Medulla oblongata (tissue), 1 donor: Measurements from ENCODE around the gene MYO15B.

Experiments
- DNase-seq: peaks from one replicate; pipeline ENCODE4 v3.0.0-alpha.2; 2015; ENCODE audit errors: extremely low spot score

Gene MYO15B

DNA sequence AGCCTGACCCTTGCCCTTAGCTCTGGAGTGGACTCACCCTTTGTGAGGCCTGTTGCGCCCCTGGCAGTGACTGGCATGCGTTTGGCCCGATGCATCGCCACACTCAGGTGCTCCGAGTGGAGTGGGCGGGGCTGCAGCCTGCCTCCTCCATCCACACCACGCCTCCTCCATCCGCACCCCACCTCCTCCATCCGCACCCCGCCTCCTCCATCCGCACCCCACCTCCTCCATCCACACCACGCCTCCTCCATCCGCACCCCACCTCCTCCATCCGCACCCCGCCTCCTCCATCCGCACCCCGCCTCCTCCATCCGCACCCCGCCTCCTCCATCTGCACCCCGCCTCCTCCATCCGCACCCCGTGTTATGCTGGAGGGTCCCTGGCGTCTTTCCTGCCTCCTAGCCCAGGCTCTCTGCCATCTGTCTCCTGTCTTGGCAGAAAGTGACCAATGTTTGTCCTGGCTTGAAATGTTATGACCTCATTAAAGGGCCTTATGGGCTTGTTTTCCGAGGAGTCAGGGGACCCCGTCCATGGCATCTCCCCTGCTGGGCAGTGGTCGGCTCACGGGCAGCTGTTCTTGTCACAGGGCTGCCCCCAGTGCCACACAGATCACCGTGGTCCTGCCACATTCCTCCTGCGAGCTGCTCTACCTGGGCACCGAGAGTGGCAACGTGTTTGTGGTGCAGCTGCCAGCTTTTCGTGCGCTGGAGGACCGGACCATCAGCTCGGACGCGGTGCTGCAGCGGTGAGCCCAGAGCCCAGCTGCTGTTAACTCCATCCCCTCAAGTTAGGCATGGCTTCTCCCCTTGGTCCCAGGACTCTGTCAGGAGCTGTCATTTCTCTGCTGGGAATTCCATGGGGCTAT, 28.7 kb upstream of the MYO15B start:
- no peak for DNase-seq

DNA sequence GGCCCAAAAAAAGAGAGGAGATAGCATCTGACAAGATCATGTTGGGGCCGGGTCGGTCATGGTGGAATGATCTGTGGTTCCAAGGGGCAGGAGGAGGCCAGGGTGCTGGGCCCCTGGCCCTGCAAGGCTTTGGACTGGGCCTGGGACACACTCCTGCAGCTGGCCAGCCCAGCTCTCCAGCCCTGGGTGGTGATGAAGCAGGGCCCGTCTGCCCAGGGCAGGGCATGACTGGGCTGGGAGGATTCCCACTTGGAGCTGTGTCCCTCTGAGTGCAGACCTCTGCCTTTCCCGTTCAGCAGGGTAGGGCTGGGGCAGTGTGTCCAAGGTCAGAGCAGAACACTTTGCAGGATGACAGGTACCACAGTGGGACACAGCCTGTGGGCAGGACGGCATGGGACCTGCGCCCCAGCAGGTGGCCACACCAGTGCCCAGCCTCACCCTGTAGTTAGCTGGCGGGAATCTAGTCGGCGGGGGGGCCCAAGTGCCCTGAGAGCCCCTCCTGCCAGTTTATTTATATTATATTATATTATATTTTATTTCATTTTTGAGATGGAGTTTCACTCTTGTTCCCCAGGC, 27.6 kb upstream of the MYO15B start:
- no peak for DNase-seq

DNA sequence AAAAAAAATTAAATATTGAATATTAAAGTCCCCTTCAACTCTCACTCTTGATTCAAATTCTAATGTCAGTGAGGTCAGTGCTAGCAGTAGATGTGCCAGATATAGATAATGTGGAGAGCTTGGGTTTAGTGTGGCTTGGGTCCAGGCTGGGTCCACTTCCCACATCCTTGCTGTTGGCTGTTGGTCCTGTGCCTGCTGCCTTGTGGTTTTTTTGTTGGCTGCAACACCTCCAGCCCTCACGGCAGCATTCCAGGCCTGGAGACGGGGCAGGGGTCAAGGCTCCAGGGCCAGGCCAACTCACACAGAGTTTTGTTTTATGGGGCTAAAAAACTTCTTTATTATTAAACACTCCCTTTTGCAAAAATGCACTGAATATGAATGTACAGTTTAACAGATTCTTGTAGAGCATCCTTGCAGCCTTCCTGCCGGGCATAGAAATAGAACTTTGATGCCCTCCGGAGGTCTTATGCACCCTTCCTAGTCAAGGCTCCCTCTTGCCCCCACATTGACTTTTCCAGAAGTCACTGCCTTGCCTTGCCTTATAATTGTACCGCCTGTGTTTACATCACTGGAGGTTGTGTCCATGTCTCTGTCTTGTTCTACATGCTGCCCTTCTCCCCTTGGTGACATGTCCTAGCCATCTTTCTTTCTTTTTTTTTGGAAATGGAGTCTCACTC, 25.5 kb upstream of the MYO15B start:
- DNase-seq, result no peak

DNA sequence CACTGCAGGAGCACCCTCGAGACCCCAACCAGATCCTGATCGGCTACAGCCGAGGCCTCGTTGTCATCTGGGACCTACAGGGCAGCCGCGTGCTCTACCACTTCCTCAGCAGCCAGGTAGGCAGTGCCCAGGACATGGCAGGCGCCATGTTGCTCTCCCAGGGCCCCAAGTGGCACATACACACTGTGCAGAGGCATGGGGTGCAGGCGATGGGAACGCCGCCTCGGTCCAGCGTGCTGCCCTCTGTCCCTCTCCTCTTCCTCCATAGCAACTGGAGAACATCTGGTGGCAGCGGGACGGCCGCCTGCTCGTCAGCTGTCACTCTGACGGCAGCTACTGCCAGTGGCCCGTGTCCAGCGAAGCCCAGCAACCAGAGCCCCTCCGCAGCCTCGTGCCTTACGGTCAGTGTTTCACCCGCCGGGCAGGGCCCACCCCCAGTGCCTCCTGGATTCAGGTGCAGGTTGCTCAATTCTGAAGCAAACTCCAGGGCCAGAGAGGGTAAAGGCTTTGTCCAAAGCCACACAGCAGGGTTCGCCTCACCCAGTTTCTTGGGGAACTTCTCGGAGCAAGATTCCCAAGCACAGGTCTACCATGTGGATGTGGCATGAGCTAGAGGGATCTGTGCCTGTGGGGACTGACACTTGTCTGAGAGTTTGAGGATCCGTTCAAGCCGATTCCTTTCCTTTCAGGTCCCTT, 24.4 kb upstream of the MYO15B start:
- DNase-seq, result no peak

- DNase-seq, result no peak
These were observed 23.4 kb upstream of the MYO15B start for GRCh38 chr17:75564195-75564594.

GRCh38 chr17:75565066-75565465, 22.5 kb upstream of the MYO15B start:
- DNase-seq, result no peak

DNA sequence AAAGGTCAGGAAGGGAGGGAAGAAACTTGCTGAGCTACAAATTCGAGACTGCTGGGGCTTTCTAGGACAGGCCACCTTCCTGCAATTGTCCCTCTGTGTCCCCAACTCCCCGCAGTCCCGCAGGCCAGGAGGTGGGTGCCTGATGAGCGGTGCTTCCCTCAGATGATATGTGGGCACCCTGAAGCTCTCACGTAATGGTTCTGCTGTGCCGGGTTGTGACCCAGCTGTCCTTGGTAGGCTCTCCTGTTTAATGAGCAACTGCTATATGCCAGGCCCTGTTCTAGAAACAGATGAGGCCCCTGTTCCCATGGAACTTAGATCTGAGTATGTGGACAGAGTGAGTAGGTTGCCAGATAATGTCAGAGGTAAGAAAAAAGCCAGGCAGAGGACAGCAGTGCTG, 22.0 kb upstream of the MYO15B start:
- no peak for DNase-seq

DNA sequence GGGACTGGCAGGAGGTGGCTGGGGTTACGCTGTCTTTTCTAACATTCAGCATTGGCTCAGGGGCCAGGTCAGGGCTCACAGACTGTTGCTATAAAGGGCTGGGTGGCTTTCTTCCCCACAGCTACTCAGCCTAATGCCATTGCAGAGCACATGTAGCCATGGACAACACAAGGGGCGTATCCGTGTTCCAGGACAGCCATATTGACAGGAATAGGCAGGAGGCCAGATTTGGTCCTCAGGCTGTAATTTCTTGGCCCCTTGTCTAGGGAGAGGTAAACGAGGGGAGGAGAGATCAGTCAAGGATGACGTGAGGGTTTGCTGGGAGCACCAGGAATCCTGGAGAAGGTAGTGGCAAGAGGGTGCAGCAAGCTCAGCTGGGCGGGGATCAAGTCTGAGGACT, 21.2 kb upstream of the MYO15B start:
- DNase-seq, result no peak

- no peak for DNase-seq
These were observed 20.8 kb upstream of the MYO15B start for GRCh38 chr17:75566834-75567233.

GRCh38 chr17:75568412-75569255, 19.0 kb upstream of the MYO15B start:
- no peak for DNase-seq

DNA sequence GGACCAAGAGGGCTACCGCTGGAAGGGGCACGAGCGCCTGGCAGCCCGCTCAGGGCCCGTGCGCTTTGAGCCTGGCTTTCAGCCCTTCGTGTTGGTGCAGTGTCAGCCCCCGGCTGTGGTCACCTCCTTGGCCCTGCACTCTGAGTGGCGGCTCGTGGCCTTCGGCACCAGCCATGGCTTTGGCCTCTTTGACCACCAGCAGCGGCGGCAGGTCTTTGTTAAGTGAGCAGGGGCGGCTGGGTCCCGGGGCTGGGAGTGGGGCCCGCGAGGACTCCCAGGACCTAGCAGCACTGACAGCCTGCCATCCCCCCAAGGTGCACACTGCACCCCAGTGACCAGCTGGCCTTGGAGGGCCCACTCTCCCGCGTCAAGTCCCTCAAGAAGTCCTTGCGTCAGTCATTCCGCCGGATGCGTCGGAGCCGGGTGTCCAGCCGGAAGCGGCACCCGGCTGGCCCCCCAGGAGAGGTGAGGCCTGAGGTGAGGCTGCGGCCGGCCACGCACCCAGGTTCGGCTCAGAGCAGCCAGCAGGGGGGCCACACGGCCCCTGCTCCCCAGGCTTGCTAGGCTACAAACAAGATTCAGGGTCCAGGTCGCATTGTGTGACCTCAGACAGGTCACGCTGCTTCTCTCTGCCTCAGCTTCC, 17.4 kb upstream of the MYO15B start:
- no peak for DNase-seq

DNA sequence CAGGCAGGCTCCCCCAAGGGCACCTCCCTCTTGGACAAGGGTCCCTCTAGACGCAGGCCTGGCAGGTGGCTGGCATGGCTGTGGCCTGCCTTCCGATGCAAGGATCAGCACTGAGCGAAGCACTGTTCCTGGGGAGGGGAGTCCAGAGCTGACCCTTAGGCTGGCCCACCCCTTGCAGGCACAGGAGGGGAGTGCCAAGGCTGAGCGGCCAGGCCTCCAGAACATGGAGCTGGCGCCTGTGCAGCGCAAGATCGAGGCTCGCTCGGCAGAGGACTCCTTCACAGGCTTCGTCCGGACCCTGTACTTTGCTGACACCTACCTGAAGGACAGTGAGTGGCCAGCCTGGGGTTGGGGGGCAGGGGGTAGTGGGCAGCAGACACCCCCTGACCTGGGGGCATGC, 16.8 kb upstream of the MYO15B start:
- DNase-seq, result no peak

DNA sequence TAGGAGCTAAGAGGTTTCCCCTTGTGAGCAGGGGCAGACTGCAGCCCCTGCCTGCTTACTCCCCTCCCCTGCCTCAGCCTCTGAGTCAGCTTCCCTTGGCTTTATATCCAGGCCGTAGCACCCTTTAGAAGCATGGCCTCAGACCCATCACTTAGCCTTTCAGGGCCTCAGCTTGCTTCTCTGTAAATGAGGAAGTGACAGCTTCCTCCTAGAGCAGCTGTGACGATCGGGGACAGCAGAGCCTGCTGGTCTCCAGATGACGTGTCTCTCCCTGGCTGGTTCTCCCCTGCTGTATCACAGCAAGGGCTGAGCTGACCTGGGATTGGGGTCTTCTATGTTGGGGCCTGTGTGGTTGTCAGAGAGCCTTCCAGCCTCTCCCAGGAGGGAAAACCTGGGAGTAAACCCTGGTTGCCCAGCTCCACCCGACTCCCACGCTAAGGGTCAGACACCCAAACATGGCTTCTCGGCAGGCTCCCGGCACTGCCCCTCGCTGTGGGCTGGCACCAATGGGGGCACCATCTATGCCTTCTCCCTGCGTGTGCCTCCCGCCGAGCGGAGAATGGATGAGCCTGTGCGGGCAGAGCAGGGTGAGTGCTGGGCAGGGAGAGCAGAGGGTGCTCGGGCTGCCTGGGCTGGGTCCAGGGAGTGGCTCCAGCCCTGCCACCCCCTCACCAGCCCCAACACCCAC, 16.3 kb upstream of the MYO15B start:
- DNase-seq, result peak; percentile 72

DNA sequence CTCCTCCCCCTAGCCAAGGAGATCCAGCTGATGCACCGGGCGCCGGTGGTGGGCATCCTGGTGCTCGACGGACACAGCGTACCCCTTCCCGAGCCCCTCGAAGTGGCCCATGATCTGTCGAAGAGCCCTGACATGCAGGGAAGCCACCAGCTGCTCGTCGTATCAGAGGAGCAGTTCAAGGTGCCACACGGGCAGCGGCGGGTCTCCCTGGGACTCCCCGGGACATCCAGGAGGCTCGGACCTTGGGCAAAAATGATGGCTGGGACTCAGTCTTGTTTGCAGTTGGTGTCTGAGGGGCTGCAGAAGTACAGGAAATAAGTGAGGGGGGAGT, 15.8 kb upstream of the MYO15B start:
- no peak for DNase-seq

GRCh38 chr17:75572713-75573539, 14.7 kb upstream of the MYO15B start:
- DNase-seq, result no peak

DNA sequence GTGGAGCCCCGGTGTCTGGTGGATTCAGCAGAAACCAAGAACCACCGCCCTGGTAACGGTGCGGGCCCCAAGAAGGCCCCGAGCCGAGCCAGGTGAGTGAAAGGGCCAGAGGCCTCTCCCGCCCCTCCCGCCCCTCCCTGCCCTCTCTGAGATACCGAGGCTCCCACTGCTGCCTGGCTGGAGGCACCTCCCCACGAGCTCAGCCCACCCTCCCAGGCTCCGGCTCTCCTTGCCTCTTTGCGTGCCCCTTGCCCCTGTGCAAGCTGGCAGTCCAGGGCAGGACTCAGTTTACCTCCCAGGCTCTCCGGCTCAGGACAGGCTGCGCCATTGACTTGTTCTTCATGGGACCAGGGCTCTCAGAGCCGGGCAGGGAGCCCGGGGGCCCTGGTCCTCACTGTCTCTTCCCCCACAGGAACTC, 14.1 kb upstream of the MYO15B start:
- no peak for DNase-seq

DNA sequence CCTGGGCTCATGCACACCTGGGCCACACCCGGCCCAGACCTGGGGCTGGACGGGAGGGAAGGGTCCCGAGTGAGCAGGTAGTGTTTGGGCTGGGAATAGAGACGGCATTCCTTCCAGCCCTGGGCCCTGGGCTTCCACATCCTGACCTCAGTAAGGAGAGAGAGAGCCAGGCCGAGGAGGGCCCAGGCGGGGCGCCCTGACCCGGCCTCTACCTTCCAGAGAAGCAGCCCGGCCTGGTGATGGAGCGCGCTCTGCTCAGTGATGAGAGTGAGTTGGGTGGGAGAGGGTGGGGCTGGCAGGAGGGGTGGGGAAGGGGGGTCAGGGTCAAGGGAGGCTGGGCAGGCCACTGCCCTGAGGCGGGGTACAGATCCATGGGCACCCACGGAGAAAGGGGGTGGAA, 13.6 kb upstream of the MYO15B start:
- DNase-seq, result no peak

GRCh38 chr17:75574404-75575036, 13.1 kb upstream of the MYO15B start:
- DNase-seq, result no peak

DNA sequence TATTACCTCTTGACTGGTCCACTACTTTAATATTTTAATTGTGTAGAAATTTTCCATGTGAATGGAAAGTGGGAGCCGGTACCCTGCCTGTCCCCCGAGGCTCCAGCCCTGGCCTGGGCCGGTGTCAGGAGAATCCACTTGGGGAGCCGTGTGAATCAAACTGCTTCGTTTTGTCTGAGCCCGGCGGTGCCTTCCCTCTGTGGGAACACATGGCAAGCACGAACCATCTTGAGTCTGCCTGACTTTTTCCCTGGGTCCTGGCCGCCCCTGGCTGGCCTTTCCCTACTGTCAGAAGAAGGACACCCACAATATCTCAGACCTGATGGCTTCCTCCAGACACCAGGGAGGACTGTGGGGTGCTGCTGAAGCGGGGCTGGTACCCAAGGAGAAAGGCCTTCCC, 12.4 kb upstream of the MYO15B start:
- DNase-seq, result no peak
